OCI-LY1 (cell line): Measurements from ENCODE around the gene TMEM45B.

ENCODE experiments used
- H2AFZ ChIP-seq: fragments of 200-600 bp; sonication (generic), shearing (Covaris generic); 2 replicates; pipeline ENCODE4 v1.6.0; 2014; ENCODE audit warnings: antibody characterized with exemption, mild to moderate bottlenecking, low read length
- H3F3A ChIP-seq: fragments of 200-600 bp; sonication (generic), shearing (Covaris generic); 2 replicates; pipeline ENCODE4 v1.6.0; 2014; ENCODE audit warnings: mild to moderate bottlenecking, antibody characterized with exemption, low read length, moderate library complexity; ENCODE audit not compliant: insufficient read depth
- H3K27ac ChIP-seq: fragments of 200-600 bp; sonication (generic); 2 replicates; pipeline ENCODE4 v1.5.1; 2014; ENCODE audit warnings: low read length, mixed run types, mild to moderate bottlenecking, low read depth; ENCODE audit not compliant: poor library complexity, severe bottlenecking
- H3K27me3 ChIP-seq: fragments of 200-600 bp; sonication (generic); 2 replicates; pipeline ENCODE4 v1.6.0; 2014; ENCODE audit warnings: antibody characterized with exemption, mild to moderate bottlenecking, low read length, moderate library complexity; ENCODE audit not compliant: insufficient read depth
- H3K36me3 ChIP-seq: fragments of 200-600 bp; sonication (generic); 2 replicates; pipeline ENCODE4 v1.6.1; 2014; ENCODE audit warnings: mild to moderate bottlenecking, antibody characterized with exemption, low read length, moderate library complexity, mixed read lengths; ENCODE audit not compliant: insufficient read depth
- H3K4me1 ChIP-seq: fragments of 200-600 bp; sonication (generic); 2 replicates; pipeline ENCODE4 v1.5.1; 2014; ENCODE audit warnings: mild to moderate bottlenecking, low read length, moderate library complexity; ENCODE audit not compliant: insufficient read depth, severe bottlenecking
- H3K4me2 ChIP-seq: fragments of 200-600 bp; sonication (generic), shearing (Covaris generic); 2 replicates; pipeline ENCODE4 v1.6.1; 2014; ENCODE audit warnings: low read length
- H3K4me3 ChIP-seq: fragments of 200-600 bp; sonication (generic); 2 replicates; pipeline ENCODE4 v1.5.1; 2014; ENCODE audit warnings: low read length, low read depth, mild to moderate bottlenecking, mixed read lengths; ENCODE audit not compliant: poor library complexity, severe bottlenecking
- H3K79me2 ChIP-seq: fragments of 200-600 bp; shearing (Covaris generic); 2 replicates; pipeline ENCODE4 v1.6.1; 2016; ENCODE audit warnings: mixed run types, low read length, mixed read lengths; ENCODE audit not compliant: insufficient read depth
- H3K9ac ChIP-seq: fragments of 200-600 bp; sonication (generic), shearing (Covaris generic); 2 replicates; pipeline ENCODE4 v1.6.1; 2014; ENCODE audit warnings: mild to moderate bottlenecking, low read length, mixed read lengths
- H3K9me2 ChIP-seq: fragments of 200-600 bp; sonication (generic), shearing (Covaris generic); 2 replicates; pipeline ENCODE4 v1.6.1; 2014; ENCODE audit warnings: low read depth, mild to moderate bottlenecking, low read length, mixed read lengths
- H3K9me3 ChIP-seq: fragments of 200-600 bp; shearing (Covaris generic); 2 replicates; pipeline ENCODE4 v1.6.1; 2014; ENCODE audit warnings: low read length, mixed read lengths
- H4K20me1 ChIP-seq: fragments of 200-600 bp; sonication (generic), shearing (Covaris generic); 2 replicates; pipeline ENCODE4 v1.6.0; 2016; ENCODE audit warnings: mild to moderate bottlenecking, low read length; ENCODE audit not compliant: insufficient read depth
- EZH2 ChIP-seq: fragments of 200-600 bp; sonication (generic), shearing (Covaris generic); IDR thresholded peaks from 2 replicates; pipeline ENCODE4 v1.8.0; 2017; ENCODE audit warnings: borderline replicate concordance, mixed run types, mild to moderate bottlenecking, antibody characterized with exemption, low read length, moderate library complexity, mixed read lengths
- TF ChIP-seq, protein P1 (sequence below): fragments of 200-600 bp; sonication (generic), shearing (Covaris generic); IDR thresholded peaks from 2 replicates; pipeline ENCODE4 v1.5.1; 2017; ENCODE audit warnings: mild to moderate bottlenecking, antibody characterized with exemption, low read length, moderate library complexity, mixed read lengths

The TMEM45B gene

DNA sequence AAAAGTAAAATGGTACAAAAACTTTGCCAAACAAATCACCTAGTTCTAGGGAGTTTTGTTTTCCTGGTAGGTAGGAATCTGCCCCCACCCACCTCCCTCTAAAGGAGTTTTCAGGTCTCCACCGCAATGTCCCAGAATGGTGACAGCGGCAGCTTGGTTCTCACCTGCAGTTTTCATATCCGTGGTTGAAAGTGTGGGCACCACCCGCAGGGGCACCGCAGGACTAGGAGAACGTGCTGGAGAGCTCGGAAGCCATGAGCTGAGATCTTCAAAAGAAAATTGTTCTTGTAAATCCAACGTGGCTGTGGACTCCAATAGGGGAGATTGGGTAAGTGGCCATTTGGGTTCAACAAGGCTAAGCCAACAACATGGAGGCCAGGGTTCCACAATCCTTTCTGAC, 68.9 kb downstream of the TMEM45B start:
- TF ChIP-seq EZH2: no peak
- TF ChIP-seq, protein P1, sequence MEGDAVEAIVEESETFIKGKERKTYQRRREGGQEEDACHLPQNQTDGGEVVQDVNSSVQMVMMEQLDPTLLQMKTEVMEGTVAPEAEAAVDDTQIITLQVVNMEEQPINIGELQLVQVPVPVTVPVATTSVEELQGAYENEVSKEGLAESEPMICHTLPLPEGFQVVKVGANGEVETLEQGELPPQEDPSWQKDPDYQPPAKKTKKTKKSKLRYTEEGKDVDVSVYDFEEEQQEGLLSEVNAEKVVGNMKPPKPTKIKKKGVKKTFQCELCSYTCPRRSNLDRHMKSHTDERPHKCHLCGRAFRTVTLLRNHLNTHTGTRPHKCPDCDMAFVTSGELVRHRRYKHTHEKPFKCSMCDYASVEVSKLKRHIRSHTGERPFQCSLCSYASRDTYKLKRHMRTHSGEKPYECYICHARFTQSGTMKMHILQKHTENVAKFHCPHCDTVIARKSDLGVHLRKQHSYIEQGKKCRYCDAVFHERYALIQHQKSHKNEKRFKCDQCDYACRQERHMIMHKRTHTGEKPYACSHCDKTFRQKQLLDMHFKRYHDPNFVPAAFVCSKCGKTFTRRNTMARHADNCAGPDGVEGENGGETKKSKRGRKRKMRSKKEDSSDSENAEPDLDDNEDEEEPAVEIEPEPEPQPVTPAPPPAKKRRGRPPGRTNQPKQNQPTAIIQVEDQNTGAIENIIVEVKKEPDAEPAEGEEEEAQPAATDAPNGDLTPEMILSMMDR: no peak
- H3K4me1 ChIP-seq: no peaks in the 10 kb centered on the region
- no peak overlapping the region for H3K4me2 ChIP-seq
- H3K27ac ChIP-seq: no peak overlapping the region
- no peaks in the 10 kb centered on the region for H4K20me1 ChIP-seq
- no peaks in the 10 kb centered on the region for H3K9me3 ChIP-seq
- H3K36me3 ChIP-seq: peaks cover 88% of the 10 kb centered on the region
- no peaks in the 10 kb centered on the region for H3K79me2 ChIP-seq
- no peaks in the 10 kb centered on the region for H3F3A ChIP-seq
- no peak overlapping the region for H3K4me3 ChIP-seq
- H2AFZ ChIP-seq: no peak overlapping the region
- no peaks in the 10 kb centered on the region for H3K9me2 ChIP-seq
- H3K9ac ChIP-seq: no peak overlapping the region
- no peaks in the 10 kb centered on the region for H3K27me3 ChIP-seq

GRCh38 chr11:129885381-129885780, 69.7 kb downstream of the TMEM45B start:
- Histone ChIP-seq H4K20me1 (no peaks in the 10 kb centered on the region), H3K9ac (no peak overlapping the region), H3K4me1 (no peaks in the 10 kb centered on the region), H3K4me2 (no peak overlapping the region), H3K4me3 (no peak overlapping the region), H2AFZ (no peak overlapping the region), H3F3A (no peaks in the 10 kb centered on the region), H3K27me3 (no peaks in the 10 kb centered on the region), H3K36me3 (peaks cover 95% of the 10 kb centered on the region), H3K27ac (no peak overlapping the region), H3K9me2 (no peaks in the 10 kb centered on the region), H3K79me2 (no peaks in the 10 kb centered on the region), H3K9me3 (no peaks in the 10 kb centered on the region)
- TF ChIP-seq EZH2: no peak
- TF ChIP-seq, protein P1: no peak

- H3K9ac ChIP-seq: no peak overlapping the region
- TF ChIP-seq, protein P1: no peak
- no peak for TF ChIP-seq EZH2
Measured at GRCh38 chr11:129888451-129888850, 72.8 kb downstream of the TMEM45B start.

More at GRCh38 chr11:129888451-129888850, 72.8 kb downstream of the TMEM45B start:
- no peaks in the 10 kb centered on the region for H4K20me1 ChIP-seq
- H3K36me3 ChIP-seq: peaks cover 87% of the 10 kb centered on the region
- H3K4me2 ChIP-seq: no peak overlapping the region
- no peak overlapping the region for H3K27ac ChIP-seq
- H2AFZ ChIP-seq: no peak overlapping the region
- H3K9me3 ChIP-seq: no peaks in the 10 kb centered on the region
- no peaks in the 10 kb centered on the region for H3K79me2 ChIP-seq
- H3K9me2 ChIP-seq: no peaks in the 10 kb centered on the region
- H3K4me3 ChIP-seq: no peak overlapping the region
- H3K4me1 ChIP-seq: no peaks in the 10 kb centered on the region
- H3K27me3 ChIP-seq: no peaks in the 10 kb centered on the region
- no peaks in the 10 kb centered on the region for H3F3A ChIP-seq
